Measurements from ENCODE around the gene ATXN7L2.

The ATXN7L2 gene

GRCh38 chr1:109527846-109528695 is 44.4 kb downstream of the ATXN7L2 start:
- no peak for DNase-seq

- DNase-seq = no peak
Measured at GRCh38 chr1:109528712-109529111, 45.0 kb downstream of the ATXN7L2 start.

- DNase-seq = no peak
Measured at GRCh38 chr1:109529881-109530456, 46.3 kb downstream of the ATXN7L2 start.

DNA sequence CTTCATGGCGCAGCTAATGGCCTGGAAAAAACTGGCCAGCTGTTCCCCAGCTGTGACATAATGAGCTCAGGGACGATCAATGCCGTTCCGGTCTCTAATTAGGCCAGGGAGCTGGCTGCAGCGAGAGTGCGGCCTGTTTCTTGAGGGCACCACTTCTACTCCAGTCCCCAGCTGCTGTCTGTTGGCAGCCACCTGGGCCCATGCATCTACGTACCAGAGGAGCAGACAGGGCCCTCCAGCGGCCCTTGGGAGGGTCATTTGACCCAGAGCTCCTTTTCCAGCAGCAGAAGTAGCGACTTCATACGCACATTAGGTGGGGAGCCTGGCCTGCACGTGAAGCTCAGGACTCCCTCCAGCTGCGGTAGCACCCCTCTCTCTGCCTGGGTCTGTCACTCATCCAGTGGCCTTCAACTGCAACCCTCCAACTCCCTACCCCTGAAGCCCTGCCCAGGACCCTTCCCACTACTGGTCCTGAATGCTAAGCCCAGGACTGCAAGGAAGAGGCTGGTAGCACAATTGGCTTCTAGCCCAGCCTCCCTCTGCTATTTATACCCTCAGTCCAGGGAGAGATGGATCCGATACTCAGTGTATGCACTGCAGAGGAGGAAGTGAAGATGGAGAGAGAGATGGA is 46.9 kb downstream of the ATXN7L2 start:
- no peak for DNase-seq

DNA sequence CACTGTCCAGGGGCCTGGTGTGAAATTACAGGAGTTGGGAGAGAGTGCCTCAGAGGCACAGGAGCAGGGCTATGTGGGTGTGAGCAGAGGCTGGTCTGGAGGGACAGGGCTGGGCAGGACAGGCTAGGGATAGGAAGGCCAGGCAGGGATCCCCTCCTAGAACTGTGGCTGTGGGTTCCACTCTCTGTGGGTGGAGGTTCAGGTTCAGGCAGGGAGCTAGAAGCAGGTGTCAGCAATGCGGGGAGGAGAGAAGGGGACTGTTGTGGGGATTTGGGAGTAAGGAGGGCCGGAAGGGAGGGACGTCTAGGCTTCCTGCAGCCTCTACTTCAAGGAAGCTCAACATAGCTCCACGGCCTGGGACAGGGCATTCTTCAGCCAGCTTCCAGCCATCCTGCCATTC is 47.7 kb downstream of the ATXN7L2 start:
- no peak for DNase-seq

DNA sequence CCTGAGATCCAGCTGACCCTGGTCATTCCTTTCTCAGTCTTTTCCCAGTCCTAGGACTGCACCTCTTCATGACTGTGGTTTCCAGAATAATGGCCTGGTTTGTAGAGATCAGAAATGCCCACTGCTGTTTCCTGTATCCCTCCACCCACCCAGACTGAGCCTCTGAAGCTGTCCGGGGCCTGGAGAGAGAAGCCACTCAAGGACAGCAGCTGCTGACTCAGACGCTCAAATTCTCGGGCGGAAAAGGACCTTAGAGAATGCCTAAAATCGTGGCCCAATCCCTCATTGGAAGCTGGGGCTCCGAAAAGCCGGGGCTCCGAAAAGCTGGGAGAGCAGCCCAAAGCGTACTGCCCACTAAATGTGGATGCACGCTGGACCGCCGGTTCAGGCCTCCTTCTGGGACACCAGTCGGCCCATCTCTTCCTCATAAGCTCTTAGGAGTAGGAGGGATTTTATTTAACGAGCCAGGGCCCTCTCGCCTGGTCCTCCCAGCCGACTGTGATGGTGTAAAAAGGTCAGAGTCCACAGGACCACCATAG is 48.2 kb downstream of the ATXN7L2 start:
- no peak for DNase-seq

- peak; percentile 64 for DNase-seq
Measured at GRCh38 chr1:109532365-109533136, 48.8 kb downstream of the ATXN7L2 start.

DNA sequence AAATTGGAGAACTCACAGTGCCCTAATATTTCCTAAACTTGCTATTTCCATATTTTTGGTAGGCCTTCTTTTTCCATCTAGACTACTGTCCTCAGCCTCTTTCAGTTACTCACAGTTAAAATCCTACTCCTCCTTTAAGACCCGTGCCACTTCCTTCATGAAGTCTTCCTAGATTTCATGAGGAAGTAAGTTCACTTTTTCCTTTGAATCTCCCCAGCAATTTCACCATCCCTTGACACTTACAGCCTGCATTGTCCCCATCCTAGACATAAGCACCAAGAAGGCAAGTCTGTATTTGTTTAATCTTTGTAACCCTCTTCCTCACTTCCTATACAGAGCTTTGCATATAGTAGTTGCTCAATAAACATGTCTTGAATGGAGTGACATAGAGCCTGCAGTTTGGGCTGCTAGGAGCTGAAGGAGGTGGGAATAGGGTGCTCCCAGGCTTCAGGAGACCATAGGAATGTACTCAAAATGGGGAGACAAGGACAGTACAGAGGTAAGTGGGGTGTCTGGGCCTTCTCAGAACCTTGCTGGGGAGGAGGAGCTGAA is 50.7 kb downstream of the ATXN7L2 start:
- peak; percentile 10 for DNase-seq

DNA sequence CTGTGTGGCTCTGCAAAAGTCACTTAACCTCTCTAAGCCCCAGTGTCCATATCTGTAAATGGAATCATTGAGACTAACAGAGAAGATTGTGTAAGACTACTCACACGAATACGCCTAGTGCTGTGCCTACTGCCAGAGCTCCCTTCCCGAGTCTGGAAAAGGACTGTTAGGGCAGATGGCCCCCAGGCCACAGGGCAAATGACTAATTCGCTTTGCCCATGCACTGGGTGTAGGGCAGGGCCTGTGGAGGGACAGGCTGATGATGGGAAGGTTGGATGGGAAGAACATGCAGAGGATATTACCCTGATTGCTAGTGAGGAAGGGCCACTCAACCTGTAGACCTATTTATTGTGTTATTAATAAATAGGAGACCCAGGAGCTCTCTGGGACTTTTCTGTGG is 51.8 kb downstream of the ATXN7L2 start:
- peak; percentile 62 for DNase-seq

DNA sequence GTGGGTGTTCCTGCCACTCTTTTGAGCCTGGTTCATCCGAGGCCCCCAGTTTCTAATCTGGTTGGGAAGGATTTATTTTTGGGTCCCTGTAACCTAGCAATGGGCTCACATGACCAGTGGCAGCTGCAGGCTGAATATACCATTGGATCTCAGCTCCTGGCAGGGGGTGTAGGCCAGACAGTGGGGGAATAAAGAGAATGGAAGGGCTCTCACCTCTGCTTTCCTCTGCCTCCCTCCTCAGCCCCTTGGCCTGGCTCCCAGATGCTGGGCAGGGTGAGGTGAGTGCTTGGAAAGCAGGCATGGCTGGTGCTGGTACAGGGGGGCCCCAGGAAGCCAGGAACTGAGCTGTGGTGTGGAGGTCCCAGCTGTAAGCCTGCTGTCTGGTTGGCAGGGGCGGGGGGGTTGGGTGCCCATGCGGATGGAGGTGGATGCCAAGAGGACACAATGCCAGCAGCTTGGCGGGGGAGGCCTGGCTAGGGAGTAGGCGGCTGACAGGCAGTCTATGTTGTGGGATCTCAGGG is 52.3 kb downstream of the ATXN7L2 start:
- DNase-seq = no peak

- no peak for DNase-seq
Measured at GRCh38 chr1:109537450-109538178, 53.9 kb downstream of the ATXN7L2 start.

GRCh38 chr1:109538827-109539555 is 55.3 kb downstream of the ATXN7L2 start:
- no peak for DNase-seq

GRCh38 chr1:109539676-109540075 is 56.0 kb downstream of the ATXN7L2 start, which contains the start of gene GPR61:
TSS of gene GPR61 (plus strand) at chr1:109539872. CDS start at chr1:109543023, 3,151 bp downstream.
- no peak for DNase-seq

GRCh38 chr1:109541102-109541501 is 57.4 kb downstream of the ATXN7L2 start:
- DNase-seq = no peak

Data from MV-4-11 (cell line).